Gastrocnemius medialis (tissue), 4 donors: Measurements from ENCODE around the gene CCNB1IP1.

Source experiments
- POLR2A ChIP-seq, 2 donors: fragments of 450-650 bp; IDR thresholded peaks; one replicate each; pipeline ENCODE4 v1.6.1; 2017; ENCODE audit warnings: antibody characterized with exemption in 2 of 2, mild to moderate bottlenecking in 2 of 2, moderate library complexity in 2 of 2
- TF ChIP-seq, protein P1 (sequence below), 5 experiments: fragments of 450-650 bp in 3 of 5; fragments of 200-600 bp in 2 of 5; sonication (generic) in 2 of 5; IDR thresholded peaks in 4 of 5; conservative IDR thresholded peaks in 1 of 5; 1 replicate in 4 of 5; 2 replicates in 1 of 5; pipeline ENCODE4 v1.5.1; 2016 to 2019; ENCODE audit warnings: antibody characterized with exemption in 5 of 5, mild to moderate bottlenecking in 3 of 5, moderate library complexity in 3 of 5

DNA sequence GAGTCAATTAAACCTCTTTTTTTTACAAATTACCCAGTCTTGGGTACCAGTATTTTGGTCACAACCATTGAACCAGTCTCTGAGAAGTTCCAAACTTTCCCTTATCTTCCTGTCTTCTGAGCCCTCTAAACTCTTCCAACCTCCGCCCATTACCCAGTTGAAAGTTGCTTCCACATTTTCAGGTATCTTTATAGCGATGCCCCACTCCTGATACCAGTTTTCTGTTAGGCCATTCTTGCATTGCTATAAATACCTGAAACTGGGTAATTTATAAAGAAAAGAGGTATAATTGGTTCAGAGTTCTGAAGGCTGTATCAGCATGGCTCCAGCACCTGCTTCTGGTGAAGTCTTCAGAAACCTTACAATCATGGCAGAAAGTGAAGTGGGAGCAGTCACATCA lies 59.0 kb downstream of the CCNB1IP1 start:
- TF ChIP-seq, protein P1, sequence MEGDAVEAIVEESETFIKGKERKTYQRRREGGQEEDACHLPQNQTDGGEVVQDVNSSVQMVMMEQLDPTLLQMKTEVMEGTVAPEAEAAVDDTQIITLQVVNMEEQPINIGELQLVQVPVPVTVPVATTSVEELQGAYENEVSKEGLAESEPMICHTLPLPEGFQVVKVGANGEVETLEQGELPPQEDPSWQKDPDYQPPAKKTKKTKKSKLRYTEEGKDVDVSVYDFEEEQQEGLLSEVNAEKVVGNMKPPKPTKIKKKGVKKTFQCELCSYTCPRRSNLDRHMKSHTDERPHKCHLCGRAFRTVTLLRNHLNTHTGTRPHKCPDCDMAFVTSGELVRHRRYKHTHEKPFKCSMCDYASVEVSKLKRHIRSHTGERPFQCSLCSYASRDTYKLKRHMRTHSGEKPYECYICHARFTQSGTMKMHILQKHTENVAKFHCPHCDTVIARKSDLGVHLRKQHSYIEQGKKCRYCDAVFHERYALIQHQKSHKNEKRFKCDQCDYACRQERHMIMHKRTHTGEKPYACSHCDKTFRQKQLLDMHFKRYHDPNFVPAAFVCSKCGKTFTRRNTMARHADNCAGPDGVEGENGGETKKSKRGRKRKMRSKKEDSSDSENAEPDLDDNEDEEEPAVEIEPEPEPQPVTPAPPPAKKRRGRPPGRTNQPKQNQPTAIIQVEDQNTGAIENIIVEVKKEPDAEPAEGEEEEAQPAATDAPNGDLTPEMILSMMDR (IDR thresholded peaks at IDR 0.05 in 4 of 5, conservative IDR thresholded peaks at IDR 0.05 in 1 of 5) = no peak
- no peak for TF ChIP-seq POLR2A (IDR thresholded peaks at IDR 0.05)
